WI38 (cell line): Measurements from ENCODE around the gene RFC3.
A peak's percentile ranks its signal among the peaks of the same experiment; 100 is the strongest.

Experiments used
- H3K4me3 ChIP-seq: 2 replicates; pipeline ENCODE4 v1.5.1; 2011; ENCODE audit warnings: low read depth, mild to moderate bottlenecking, control low read depth, low read length
- TF ChIP-seq, protein P1 (sequence below): IDR thresholded peaks from 2 replicates; pipeline ENCODE4 v1.5.1; 2012; ENCODE audit warnings: low read depth, mild to moderate bottlenecking, control low read depth, low read length

RFC3 gene

DNA sequence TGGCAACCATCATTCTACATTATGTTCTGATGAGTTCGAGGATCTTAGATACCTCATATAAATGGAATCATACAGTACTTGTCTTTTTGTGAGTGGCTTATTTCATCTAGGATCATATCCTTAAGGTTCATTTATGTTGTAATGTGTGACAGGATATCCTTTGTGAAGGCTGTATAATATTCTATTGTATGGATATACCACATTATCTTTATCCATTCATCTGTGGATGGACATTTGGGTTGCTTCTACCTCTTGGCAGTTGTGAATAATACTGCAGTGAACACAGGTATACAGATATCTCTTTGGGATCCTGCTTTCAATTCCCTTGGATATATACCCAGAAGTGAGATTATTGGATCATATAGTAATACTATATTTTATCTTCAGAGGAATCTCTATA is 33.2 kb upstream of the RFC3 start:
- TF ChIP-seq, protein P1, sequence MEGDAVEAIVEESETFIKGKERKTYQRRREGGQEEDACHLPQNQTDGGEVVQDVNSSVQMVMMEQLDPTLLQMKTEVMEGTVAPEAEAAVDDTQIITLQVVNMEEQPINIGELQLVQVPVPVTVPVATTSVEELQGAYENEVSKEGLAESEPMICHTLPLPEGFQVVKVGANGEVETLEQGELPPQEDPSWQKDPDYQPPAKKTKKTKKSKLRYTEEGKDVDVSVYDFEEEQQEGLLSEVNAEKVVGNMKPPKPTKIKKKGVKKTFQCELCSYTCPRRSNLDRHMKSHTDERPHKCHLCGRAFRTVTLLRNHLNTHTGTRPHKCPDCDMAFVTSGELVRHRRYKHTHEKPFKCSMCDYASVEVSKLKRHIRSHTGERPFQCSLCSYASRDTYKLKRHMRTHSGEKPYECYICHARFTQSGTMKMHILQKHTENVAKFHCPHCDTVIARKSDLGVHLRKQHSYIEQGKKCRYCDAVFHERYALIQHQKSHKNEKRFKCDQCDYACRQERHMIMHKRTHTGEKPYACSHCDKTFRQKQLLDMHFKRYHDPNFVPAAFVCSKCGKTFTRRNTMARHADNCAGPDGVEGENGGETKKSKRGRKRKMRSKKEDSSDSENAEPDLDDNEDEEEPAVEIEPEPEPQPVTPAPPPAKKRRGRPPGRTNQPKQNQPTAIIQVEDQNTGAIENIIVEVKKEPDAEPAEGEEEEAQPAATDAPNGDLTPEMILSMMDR, result no peak
- no peak overlapping the region for H3K4me3 ChIP-seq

DNA sequence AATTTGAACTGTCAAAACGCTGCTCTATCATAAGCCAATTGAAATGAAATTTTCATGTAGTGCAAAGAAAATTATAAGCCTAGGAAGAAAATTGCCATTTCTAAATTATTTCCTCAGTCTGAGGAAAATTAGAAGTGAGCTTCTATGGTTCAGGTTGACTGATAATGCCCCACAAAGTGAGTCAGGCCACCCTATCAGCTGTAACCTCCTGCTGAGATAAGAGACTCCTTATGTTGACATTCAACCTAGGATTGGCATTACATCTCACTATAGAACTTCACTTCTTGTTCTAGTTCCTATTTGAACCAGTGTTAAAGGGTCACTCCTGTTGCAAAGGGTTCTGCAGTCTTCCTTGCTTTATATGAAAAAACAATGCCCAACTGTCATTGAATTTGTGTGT is 32.6 kb upstream of the RFC3 start:
- H3K4me3 ChIP-seq, result no peak overlapping the region
- TF ChIP-seq, protein P1, result no peak

DNA sequence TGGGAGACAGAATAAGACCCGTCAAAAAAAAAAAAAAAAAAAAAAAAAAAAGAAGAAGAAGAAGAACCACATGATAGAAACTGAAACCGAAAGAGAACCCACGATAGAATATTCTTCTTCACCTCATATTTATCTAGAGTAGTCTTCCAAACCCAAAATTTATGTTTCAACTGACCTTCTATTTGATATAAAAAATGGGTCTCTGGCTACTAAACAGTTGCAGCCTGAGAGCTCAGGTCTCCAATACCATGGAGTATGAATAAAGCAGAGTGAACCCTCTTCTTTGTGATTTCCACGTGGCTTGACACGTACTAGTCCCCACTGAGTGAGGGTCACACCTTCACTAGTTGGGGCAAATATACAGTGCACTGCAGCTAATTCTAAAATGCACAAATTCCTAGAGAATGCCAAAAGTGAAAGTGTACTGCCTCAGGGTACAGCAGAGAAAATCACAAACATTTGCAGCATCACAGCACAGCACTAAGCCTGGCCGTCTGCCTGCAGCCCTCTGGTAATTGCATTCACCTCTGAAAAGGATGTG is 30.8 kb upstream of the RFC3 start:
- peak overlapping the region; percentile 49 for H3K4me3 ChIP-seq
- TF ChIP-seq, protein P1, result no peak

DNA sequence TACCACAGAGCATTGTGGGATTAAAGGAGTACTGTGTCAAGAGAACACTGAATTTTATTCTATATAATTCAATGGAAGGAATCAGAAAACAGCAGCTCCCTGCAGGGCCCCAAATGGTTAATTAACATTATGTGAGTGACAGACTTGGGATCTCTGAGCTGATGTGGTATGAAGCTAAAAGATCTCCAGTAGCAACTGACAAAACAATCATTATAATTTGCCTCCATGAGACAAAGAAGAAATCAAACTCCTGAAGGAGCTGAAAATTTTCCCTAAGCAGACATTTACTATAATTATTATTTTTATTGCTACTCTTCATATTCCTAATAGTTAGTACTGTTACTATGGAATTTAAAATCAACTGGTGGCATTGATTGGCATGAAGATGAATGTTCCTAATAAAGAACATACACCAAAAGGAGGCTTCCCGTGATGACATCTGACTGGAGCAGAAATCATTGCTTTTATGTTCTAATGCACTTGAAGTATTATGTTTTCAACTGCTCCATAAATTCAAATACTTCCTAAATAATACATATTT is 28.8 kb upstream of the RFC3 start:
- TF ChIP-seq, protein P1, result no peak
- no peak overlapping the region for H3K4me3 ChIP-seq

DNA sequence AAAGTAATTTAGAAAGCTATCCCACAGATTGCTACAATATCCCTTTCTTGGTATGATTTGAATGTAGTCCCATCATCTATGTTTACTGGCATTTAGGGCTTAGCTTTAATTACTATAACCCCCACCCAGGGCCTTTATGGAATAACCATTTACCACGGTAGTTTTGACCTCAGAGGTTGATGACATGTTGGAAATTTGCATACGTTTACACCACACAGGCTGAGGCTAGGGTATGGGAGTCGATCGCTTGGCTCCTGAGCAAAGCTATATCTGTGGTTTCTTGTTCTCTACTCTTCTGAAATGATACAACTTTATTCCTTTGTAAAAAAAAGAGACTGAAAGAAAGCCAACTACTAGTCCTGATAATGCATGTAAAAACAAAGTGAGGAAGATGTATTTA is 28.2 kb upstream of the RFC3 start:
- TF ChIP-seq, protein P1, result no peak
- no peak overlapping the region for H3K4me3 ChIP-seq

DNA sequence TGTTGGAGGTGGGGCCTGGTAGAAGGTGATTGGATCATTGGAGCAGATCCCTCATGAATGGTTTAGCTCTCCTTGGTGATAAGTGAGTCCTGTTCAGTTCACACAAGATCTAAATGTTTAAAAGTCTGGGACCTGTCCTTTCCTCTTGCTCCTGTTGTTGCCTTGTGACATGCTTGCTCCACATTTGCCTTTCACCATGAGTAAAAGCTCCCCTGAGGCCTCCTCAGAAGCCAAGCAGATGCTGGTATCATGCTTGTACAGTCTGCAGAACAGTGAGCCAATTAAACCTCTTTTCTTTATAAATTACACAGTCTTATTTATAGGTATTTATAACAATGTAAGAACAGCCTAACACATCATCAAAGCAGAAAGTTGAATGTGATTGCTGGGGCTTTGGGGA is 24.2 kb upstream of the RFC3 start:
- H3K4me3 ChIP-seq, result no peak overlapping the region
- TF ChIP-seq, protein P1, result no peak

DNA sequence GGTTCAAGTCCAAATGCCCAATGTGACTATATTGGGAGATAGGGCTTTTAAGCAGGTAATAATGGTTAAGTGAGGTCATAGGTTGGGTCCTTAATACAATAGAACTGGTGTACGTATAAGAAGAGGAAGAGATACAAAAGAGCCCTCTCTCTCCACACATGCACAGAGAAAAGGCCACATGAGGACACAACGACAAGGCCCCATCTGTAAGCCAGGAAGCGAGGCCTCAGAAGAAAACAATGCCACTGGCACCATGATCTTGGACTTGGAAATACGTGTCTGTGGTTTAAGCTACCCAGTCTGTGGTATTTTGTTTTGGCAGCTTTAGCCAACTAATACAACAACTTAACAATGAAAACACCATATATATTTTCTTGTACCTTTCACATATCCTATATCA is 23.4 kb upstream of the RFC3 start:
- TF ChIP-seq, protein P1, result no peak
- H3K4me3 ChIP-seq, result no peak overlapping the region
